GM19395 (cell line): ENCODE measurements around the gene GXYLT2.
"Not testable (repeated sequence)": the region's sequence is repeated elsewhere in the genome, so short reads cannot be mapped to it uniquely, and the experiment has no call there.

Experiments used
- ATAC-seq: cut with Tn5 transposase; IDR thresholded peaks from one replicate; pipeline ENCODE4 v1.9.1; 2021; ENCODE audit warnings: mild to moderate bottlenecking, moderate library complexity; ENCODE audit not compliant: unreplicated experiment

Gene GXYLT2

DNA sequence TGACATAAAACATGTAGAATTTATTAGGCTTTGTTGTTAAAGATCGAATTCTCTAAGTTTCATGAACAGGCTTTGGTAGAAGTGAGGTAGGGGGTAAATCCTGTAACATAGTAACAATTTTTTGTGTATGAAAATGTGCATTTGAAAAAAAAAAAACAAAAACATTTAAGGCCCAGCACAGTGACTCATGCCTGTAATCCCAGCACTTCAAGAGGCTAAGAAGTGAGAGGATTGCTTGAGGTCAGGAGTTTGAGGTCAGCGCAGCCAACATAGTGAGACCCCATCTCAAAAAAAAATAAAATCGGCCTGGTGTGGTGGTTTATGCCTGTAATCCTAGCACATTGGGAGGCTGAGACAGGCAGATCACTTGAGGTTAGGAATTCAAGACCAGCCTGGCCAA lies 81.9 kb downstream of the GXYLT2 start:
- ATAC-seq: no peak

DNA sequence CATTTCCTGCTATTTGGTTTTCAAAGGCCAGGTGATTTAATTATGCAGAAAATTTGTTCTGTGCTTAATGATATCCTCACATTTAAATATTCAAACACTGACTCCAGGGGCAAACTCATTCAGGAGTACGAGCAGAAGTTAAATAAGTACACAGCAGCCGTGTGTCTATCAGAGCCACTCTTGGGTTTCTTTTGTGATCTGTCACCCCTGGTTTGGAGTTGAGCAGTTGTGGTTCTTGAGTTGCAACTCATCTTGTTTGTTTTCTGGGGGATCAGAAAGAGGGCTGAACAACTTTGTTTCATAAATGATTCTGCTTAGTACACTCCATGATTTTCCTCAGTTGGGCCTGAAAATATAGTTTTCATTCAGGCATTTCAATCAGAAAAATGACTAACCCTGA lies 83.1 kb downstream of the GXYLT2 start:
- no peak for ATAC-seq

DNA sequence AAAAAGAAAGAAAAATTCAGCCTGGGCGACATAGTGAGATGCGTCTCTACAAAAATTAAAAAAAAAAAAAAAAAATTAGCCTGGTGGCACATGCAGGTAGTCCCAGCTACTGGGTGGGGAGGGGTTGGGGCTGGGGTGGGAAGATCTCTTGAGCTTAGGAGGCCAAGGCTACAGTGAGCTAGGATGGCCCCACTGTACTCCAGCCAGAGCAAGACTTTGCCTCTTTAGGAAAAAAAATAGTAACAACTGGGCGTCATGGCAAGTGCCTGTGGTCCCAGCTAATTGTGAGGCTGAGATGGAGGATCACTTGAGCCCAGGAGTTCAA lies 84.8 kb downstream of the GXYLT2 start:
- ATAC-seq: no peak

DNA sequence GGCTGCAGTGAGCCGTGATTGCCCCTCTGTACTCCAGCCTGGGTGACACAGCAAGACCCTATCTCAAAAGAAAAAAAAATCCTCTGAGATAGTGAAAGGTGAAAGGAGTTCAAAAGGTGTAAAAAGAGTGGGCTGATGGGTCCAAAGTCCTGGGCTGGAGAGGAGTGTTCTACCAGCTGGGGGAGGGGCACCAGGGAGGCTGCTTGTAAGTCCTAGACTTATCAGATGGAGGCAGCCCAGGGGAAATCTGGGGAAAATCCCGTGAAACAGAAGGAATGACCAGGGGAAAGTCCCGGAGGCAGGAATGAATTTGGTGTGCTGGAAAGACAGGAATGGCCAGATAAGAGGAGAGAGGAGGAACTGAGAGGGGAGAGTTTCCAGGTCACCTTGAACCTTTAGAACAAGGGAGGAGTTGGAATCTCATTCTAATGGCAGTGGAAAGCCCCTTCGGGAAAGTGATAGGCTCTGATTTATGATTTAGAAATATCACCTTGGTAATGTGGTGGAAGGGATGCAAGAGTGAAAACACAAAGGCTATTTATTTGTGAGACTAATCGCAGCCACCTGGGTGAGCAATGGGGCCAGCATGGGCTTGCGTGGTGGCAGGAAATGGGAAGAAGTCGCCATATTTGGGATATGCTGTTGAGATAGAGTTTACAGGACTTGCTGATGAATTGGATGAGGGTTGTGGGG lies 85.3 kb downstream of the GXYLT2 start:
- no peak for ATAC-seq

DNA sequence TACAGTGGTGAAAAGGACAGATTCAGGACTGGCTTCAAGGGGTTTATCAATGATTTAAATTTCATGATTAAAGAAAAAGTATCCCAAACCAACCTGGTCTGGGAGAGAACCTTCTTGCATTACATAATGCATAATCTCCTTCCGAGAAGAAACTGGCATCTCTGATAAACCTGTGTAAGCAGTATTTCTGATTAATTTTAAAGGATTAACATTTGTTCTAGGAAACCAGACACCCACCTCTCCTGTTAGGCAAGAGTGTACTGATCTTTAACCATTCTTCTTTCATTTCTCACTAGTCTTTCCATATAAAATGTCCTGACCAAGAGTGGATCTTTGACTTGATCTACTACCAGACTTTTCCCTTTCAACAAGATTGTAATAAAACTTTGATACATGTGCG lies 85.9 kb downstream of the GXYLT2 start:
- no peak for ATAC-seq

DNA sequence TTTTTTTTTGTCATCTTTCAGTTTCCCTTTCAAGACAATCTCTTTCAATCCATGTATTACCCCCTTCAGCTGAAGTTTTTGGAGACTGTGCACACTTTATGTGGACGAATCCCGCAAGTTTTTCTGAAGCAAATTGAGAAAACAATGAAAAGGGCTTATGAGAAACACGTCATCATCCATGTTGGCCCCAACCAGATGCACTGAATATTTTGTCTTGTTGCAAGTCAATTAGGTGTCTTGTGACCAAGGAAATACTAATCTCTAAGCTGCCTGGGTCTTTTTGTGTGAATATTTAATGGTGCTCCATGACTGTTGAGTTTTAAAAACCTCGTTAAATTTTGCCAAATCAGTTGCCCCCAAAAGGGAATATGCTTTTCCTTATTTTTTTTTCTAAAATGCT lies 87.1 kb downstream of the GXYLT2 start:
- ATAC-seq: no peak

DNA sequence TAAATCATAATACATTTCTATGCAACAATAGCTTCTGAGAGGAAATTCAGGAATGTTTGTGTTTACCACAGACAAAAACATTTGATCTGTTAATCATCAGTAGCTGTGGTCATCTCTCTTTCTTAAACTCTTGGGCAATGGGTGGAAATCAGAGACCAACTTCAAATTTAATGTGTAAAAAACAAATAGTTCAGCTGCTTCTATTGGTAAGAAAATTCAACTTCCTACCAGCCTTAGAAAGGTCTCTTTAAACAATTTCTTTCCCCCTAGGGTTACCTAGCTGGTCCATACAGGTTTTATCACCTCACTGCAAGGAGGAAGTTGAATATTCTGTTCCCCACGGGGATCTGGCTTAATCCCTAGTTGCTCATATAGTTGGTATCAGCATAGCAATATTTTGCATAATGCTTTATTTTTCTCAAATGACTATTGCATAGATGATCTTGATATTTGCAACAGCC lies 88.5 kb downstream of the GXYLT2 start:
- ATAC-seq: no peak

DNA sequence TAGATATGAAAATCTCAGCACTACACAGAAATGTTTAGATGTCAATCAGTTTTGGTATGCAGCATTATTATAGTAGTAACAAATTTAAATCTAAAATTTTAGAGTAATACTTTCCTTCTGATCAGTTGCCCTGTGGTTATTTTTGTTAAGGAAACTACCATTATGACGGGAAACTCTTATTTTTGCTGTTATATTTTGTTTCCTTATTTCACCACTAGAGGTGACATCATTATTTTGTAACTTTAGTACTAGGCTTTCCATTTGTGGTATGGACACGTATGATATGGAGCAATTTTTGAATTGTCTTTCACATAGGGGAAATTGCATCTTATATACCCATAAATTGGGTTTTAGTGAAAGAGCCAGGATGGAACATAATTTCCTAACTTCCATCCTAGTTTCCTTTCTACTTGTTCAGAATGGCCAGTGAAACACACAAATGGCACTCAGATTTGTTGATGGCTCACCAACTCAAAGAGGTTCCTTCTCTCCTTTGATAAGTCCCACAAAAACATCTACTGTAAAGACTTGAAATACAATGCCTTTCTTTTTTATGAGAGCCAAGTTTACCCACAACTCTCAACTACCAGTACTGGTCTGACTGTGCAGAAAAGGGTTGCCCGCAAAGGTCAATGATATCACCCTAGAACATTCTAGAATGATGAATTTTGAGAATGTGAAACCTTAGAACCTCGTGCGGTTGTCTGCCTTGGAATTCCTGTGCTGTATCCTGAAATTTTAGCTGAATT lies 89.4 kb downstream of the GXYLT2 start:
- no peak for ATAC-seq

DNA sequence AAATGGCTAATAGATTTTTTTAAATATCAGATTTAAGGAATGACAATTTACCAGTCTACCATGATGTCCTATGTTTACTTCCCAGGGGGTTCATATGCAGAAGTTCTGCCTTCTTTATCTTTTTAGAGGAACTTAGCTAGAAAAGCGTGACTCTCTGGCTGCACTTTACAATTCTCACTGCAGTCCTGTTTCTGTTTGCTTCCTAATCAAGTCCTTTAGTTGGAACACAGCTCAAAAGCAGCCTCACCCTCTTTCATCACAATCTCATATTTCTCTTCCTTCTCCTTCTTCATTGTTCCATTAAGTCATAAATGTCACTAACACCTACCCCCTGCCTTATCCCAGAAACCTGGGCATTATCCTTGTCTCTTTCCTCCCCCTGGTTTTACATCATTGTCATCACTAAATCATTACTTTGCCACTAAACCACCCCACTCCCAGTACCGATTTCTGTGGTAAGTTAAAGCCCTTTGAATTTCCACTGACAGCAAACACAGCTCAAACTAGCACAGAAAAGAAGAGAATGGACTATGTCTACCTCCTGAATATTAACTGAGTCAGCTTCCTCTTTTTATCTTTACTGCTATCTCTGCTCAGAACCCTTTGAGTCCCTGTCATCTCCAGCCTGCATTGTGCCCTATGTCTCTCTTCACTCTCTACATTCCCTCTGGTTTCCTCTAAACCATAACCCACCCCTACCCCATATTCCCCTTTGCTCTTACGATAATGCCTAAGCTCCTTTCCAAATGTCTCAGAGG lies 94.9 kb downstream of the GXYLT2 start:
- ATAC-seq: no peak

DNA sequence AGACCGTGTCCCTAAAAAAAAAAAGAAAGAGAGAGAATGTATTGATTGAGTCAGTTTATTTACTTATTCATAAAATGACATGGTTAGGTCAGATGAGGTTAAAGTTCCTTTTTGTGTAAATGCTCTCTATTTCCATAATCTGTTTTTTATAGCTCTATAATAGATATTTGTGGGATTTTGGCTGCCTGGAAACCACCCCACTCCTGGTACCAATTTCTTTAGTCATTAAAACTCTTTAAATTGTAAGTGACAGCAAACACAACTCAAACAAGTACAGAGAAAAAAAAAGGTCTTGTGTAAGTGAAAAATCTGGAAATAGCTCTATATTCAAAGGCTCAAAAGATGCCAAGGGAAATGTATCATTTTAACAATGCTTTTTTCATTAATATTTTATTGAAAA lies 97.7 kb downstream of the GXYLT2 start:
- ATAC-seq: no peak

DNA sequence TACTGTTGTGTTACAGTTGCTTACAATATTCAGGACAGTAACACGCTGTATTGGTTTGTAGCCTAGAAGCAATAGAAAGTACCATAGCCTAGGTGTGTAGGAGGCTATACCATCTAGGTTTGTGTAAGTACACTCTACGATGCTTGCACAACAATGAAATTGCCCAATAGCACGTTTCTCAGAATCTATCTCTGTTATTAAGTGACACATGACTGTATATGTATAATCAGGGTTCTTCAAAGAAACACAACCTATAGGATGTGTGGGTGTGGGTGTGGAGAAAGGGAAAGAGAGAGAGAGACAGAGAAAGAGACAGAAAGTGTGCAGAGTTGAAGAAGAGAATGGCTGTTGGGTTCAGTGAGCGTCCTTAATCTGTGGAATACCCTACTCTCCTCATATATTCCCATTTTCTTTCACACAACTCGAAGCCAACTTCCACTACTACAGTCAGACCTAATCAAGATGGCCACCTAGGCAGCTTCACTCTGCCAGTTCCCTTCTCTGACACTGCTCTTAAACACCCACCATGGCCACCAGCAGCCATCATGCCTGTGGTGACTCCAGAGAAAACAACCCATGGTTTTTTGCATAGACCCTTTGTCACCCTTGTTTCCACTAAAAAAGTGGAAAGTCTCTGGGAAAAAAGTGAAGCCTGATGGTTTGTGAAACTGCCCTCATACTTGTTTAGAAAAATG lies 103.0 kb downstream of the GXYLT2 start:
- no peak for ATAC-seq

DNA sequence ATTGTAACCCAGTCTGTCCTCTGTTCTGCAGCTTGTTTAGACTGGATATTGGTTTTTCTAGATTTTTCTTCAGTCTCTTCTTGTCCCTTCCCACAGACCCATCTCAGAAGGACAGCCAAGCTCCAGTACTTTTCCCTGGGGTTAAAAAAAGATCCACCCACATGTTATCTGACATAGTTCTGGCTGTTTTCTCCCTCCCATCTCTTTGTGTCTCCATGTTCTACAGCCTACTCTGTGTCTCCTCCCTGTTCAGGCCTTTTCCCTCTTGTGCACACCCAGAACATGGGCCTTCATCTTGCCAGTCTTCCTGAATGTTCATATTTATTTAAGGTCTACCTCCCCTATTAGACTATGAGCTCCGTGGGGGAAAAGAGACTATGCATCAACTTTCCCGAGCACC lies 103.7 kb downstream of the GXYLT2 start:
- no peak for ATAC-seq

DNA sequence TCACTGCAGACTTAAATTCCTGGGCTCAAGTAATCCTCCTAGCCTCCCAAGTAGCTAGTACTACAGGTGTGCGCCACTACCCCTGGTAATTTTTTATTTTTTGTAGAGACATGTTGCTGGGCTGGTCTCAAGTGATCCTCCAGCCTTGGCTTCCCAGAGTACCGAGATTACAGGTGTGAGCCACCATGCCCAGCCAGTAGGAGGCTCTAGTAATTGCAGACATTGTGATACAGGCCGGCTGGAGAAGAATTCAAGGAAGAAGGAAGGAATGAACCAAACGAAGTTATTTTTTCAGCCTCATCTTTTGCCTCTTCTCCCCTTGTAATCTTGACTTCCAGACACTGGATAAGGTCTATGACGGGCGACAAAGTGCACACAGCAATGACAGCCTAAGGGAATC lies 105.5 kb downstream of the GXYLT2 start:
- no peak for ATAC-seq

DNA sequence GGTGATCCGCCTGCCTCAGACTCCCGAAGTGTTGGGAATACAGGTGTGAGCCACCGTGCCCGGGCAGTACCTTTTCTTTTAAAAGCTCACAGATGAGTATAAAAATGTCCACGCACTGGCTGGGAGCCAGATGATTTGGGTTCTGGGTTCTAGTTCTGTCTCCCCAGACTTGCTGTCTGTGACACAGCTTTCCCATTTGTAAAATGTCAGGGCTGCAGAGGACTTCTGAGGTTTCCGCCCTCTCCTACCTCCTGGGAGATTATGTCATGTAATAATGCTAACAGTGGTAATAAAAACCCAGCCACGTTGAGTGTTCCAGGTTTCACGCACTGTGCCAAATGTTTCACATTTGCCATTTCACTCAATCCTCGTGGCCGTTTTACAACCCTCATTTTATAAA lies 107.5 kb downstream of the GXYLT2 start:
- no peak for ATAC-seq

DNA sequence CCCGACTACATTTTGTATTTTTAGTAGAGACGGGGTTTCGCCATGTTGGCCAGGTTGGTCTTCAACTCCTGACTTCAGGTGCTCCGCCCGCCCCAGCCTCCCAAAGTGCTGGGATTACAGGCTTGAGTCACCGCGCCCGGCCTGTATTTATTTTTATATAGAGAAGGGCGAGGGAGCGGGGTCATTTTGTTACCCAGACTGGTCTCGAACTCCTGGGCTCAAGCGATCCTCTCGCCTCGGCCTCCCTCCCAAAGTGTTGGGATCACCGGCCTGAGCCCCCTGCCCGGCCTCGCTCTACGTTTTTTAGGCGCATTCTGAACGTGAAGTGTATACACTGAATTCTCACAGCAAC lies 108.3 kb downstream of the GXYLT2 start:
- no peak for ATAC-seq

DNA sequence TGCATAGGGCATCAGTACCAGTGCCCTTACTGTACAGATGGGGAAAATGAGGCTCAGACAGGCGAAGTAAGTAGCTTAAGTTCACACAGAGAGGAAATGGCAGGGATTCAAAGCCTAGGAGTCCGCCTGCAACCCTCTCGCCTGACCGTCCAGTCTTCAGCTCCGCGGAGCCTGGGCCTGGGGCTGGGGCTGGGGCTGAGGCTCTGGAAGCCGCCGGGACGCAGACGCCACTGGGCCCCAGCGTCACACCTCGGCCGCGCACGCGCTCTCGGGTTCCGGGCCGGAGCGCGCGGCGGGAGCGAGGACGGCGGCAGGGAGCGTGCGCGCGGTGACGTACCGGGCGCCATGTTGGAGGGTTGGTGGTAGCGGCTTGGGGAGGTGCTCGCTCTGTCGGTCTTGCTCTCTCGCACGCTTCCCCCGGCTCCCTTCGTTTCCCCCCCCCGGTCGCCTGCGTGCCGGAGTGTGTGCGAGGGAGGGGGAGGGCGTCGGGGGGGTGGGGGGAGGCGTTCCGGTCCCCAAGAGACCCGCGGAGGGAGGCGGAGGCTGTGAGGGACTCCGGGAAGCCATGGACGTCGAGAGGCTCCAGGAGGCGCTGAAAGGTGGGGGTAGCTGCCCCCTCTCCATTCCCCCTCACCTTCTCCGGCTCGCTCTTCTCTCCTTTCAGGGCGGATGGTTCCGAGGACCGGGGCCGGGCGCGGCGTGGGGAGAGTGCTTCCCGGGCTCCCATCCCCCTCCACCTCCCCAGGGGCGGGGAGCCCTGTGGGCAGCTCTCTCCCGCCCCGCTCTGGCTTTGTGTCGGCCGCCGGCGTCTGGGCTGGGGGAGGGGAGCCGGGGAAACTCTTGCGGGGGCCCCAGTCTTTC lies 108.9 kb downstream of the GXYLT2 start, which contains the start of gene PPP4R2:
PPP4R2 (plus strand) TSS at position 339 of the 861 bp plus-strand sequence; CDS start at position 566, 227 bp downstream.
- ATAC-seq: peak; percentile 88

DNA sequence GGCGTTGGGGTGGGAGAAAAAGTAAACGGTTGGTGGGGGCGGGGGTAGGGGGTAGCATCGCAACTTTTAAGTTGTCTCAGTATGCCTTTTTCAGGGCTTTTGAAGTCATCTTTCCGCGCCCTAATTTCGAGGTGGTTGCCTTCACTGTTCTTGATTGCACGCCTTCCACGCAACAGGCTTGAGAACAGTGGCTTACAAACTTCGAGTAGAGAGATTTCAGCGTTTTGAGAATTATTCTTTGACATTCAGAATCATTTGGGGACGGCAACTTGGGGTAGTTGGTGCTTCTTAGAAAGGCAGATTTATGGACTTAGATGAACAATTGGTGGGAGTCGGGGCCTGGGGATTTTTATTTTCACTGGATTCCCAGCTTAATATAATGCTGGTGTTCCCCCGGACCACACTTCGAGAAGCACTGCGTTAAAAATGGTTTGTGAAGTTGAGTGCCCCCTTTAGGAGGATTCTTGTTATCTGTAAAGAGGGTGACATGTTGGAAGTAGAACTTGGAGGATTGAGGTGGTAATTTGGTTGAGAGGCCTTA lies 109.6 kb downstream of the GXYLT2 start:
- ATAC-seq: peak; percentile 3

DNA sequence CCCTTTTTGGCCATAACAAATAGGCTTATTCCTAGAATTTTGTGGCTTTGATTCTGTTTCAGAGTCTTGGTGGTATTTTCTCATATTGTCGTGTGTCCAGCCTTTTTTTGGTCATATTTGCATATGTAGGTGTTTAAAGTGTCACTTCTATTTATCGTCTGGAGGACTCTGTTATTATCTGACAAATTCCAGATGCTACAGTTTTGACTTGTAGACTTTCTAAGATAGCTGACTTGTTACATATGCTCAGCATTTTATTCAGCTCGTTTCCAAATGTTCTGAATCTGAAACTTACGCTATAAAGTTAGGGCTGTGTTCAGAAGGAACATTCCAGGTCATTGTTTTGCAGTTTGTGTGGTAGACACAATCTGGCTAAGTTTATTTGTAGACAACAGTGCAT lies 110.6 kb downstream of the GXYLT2 start:
- no peak for ATAC-seq

DNA sequence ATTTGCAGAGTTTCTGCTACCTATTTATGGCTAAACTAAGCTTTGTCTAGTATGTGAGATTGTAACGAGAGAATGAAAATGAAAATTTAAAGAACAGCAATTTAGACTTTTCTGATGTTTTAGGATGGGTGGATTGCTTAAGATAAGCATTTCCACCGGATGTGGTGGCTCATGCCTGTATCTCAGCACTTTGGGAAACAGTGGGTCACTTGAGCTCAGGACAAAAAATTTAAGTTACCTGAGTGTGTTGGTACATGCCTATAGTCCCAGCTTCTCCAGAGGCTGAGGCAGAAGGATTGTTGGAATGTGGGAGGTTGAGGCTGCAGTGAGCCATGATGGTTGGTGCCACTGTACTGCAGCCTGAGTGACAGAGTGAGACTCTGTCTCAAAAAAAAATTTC lies 112.1 kb downstream of the GXYLT2 start:
- ATAC-seq: no peak

DNA sequence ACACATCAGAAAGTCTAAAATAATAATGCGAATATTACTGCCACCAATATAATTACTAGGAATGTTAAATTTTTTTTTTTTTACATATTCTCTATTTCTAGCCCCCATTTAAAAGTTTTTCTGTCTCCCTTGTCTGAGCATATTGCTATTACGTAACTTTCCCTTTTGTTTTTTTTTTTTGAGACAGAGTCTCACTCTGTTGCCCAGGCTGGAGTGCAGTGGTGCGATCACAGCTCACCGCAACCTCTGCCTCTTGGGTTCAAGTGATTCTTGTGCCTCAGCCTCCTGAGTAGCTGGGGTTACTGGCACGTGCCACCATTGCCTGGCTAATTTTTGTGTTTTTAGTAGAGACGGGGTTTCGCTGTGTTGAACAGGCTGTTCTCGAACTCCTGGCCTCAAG lies 115.2 kb downstream of the GXYLT2 start:
- not testable (repeated sequence) for ATAC-seq
